Hepatocyte (in vitro differentiated cells): ENCODE data around the gene LSM14A. TPM values are rescaled to one million over a fixed set of nuclear protein-coding genes. Genes with fewer than 3 reads are reported as not detected.

ENCODE experiments used
- DNase-seq: peaks from one replicate; pipeline ENCODE4 v3.0.0-alpha.2; 2016; ENCODE audit warnings: low spot score
- H2AFZ ChIP-seq: fragments of 200-600 bp; sonication (generic); 2 replicates; pipeline ENCODE4 v1.6.0; 2016; ENCODE audit warnings: antibody characterized with exemption, mild to moderate bottlenecking
- H3K27ac ChIP-seq: fragments of 200-600 bp; sonication (generic); 2 replicates; pipeline ENCODE4 v1.5.1; 2016; ENCODE audit warnings: mild to moderate bottlenecking
- H3K27me3 ChIP-seq: fragments of 200-600 bp; sonication (generic); 2 replicates; pipeline ENCODE4 v1.6.1; 2016
- H3K36me3 ChIP-seq: fragments of 200-600 bp; sonication (generic); replicated peaks from 2 replicates; pipeline ENCODE4 v1.5.1; 2016; ENCODE audit warnings: low read depth; ENCODE audit not compliant: insufficient read depth
- H3K4me1 ChIP-seq: fragments of 200-600 bp; sonication (generic); 2 replicates; pipeline ENCODE4 v1.5.1; 2016; ENCODE audit warnings: mild to moderate bottlenecking, moderate library complexity; ENCODE audit not compliant: insufficient read depth
- H3K4me2 ChIP-seq: fragments of 200-600 bp; sonication (generic); 2 replicates; pipeline ENCODE4 v1.6.0; 2016
- H3K4me3 ChIP-seq: fragments of 200-600 bp; sonication (generic); 2 replicates; pipeline ENCODE4 v1.5.1; 2016; ENCODE audit warnings: mild to moderate bottlenecking
- H3K79me2 ChIP-seq: fragments of 200-600 bp; sonication (generic); 2 replicates; pipeline ENCODE4 v1.6.0; 2017; ENCODE audit warnings: mild to moderate bottlenecking
- H3K9me2 ChIP-seq: fragments of 200-600 bp; sonication (generic); replicated peaks from 2 replicates; pipeline ENCODE4 v1.6.0; 2017; ENCODE audit warnings: mild to moderate bottlenecking; ENCODE audit not compliant: insufficient read depth
- H3K9me3 ChIP-seq: fragments of 200-600 bp; sonication (generic); 2 replicates; pipeline ENCODE4 v1.5.1; 2016; ENCODE audit warnings: low read depth, mild to moderate bottlenecking
- H4K20me1 ChIP-seq: fragments of 200-600 bp; sonication (generic); 2 replicates; pipeline ENCODE4 v1.6.0; 2016; ENCODE audit warnings: mild to moderate bottlenecking; ENCODE audit not compliant: insufficient read depth, poor library complexity, severe bottlenecking
- EZH2 ChIP-seq: fragments of 200-600 bp; sonication (generic); IDR thresholded peaks from 2 replicates; pipeline ENCODE4 v1.6.1; 2016; ENCODE audit warnings: antibody characterized with exemption, mild to moderate bottlenecking, borderline replicate concordance
- EZH2phosphoT487 ChIP-seq: fragments of 200-600 bp; sonication (generic); IDR thresholded peaks from one replicate; pipeline ENCODE4 v1.6.1; 2018; ENCODE audit warnings: antibody characterized with exemption, mild to moderate bottlenecking, low read depth, moderate library complexity; ENCODE audit not compliant: unreplicated experiment, severe bottlenecking
- WGBS: methylation state at CpG from one replicate; pipeline ENCODE4 v1.1.6; 2016; ENCODE audit warnings: low lambda C conversion rate; ENCODE audit errors: missing lambda C conversion rate; 5-methylcytosine and 5-hydroxymethylcytosine counted together
- polyA plus RNA-seq: library from polyadenylated mRNA; unstranded; fragments of >200 nt; fragmentation: Nextera tagmentation; extraction: Ambion mirVana; gene quantifications from 2 replicates; pipeline ENCODE4 v1.2.1, GENCODE V29; 2016
- total RNA-seq: library from RNA; depleted of rRNA; stranded (reverse); fragments of >200 nt; gene quantifications from 2 replicates; pipeline ENCODE4 v1.2.3, GENCODE V29; 2014
- TF ChIP-seq, protein P1 (sequence below): fragments of 200-600 bp; sonication (generic); IDR thresholded peaks from 2 replicates; pipeline ENCODE4 v1.5.1; 2016; ENCODE audit warnings: antibody characterized with exemption, mild to moderate bottlenecking; ENCODE audit not compliant: poor library complexity

LSM14A gene
- total and polyA plus RNA-seq, 2 experiments from 2014 or later, result 64.7 to 96.5 TPM

GRCh38 chr19:34182125-34182524 is 9.8 kb downstream of the LSM14A start:
- no peak for DNase-seq
- Histone ChIP-seq H3K4me1 (peaks cover 34% of the 10 kb centered on the region), H3K36me3 (no peaks in the 10 kb centered on the region), H4K20me1 (peaks cover 100% of the 10 kb centered on the region), H3K9me2 (no peaks in the 10 kb centered on the region), H3K9me3 (no peaks in the 10 kb centered on the region), H3K79me2 (peaks cover 100% of the 10 kb centered on the region), H2AFZ (no peak overlapping the region), H3K27me3 (no peaks in the 10 kb centered on the region), H3K27ac (no peak overlapping the region), H3K4me3 (no peak overlapping the region), H3K4me2 (no peak overlapping the region)
- TF ChIP-seq, protein P1, sequence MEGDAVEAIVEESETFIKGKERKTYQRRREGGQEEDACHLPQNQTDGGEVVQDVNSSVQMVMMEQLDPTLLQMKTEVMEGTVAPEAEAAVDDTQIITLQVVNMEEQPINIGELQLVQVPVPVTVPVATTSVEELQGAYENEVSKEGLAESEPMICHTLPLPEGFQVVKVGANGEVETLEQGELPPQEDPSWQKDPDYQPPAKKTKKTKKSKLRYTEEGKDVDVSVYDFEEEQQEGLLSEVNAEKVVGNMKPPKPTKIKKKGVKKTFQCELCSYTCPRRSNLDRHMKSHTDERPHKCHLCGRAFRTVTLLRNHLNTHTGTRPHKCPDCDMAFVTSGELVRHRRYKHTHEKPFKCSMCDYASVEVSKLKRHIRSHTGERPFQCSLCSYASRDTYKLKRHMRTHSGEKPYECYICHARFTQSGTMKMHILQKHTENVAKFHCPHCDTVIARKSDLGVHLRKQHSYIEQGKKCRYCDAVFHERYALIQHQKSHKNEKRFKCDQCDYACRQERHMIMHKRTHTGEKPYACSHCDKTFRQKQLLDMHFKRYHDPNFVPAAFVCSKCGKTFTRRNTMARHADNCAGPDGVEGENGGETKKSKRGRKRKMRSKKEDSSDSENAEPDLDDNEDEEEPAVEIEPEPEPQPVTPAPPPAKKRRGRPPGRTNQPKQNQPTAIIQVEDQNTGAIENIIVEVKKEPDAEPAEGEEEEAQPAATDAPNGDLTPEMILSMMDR, result no peak
- TF ChIP-seq EZH2 (no peak), EZH2phosphoT487 (no peak)

DNA sequence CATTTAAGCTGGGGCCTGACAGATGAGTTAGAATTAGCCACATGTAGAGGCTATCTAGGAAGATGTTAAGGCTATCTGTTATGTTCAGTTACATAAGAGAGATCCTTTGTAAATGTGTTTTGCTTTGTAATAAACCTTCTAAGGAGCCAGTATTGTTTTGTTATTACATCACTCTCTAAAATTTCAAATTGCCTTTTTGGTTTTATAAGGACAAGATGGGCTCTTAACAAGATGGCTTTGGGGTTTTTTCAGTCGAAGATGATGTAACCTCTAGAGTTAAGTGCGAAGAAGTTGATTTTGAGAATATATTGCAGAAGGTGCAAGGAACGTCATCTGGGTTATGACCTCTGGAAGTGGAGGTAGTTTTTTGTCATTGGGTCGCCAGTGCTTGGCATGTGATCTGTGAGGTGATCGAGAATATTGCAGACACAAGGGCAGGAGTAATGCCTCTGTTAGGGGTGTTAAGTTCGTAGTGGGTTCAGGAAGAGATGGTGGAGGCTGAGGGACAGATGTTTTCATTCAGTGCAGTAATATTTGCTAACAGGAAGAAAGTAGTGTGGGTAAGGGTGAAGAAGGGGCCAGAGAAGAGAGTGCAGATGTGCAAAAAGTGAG is 12.7 kb downstream of the LSM14A start:
- H3K27me3 ChIP-seq, result no peaks in the 10 kb centered on the region
- no peaks in the 10 kb centered on the region for H3K9me2 ChIP-seq
- H3K4me1 ChIP-seq, result peaks cover 20% of the 10 kb centered on the region
- TF ChIP-seq EZH2phosphoT487 (no peak), EZH2 (no peak)
- TF ChIP-seq, protein P1, result no peak
- peaks cover 100% of the 10 kb centered on the region for H3K79me2 ChIP-seq
- H3K27ac ChIP-seq, result no peak overlapping the region
- H3K36me3 ChIP-seq, result no peaks in the 10 kb centered on the region
- H2AFZ ChIP-seq, result no peak overlapping the region
- H4K20me1 ChIP-seq, result peaks cover 100% of the 10 kb centered on the region
- 77% methylated on average over 6 of the region's 6 CpGs for WGBS
- H3K9me3 ChIP-seq, result no peaks in the 10 kb centered on the region
- no peak overlapping the region for H3K4me2 ChIP-seq
- no peak overlapping the region for H3K4me3 ChIP-seq
- DNase-seq, result no peak

- no peak overlapping the region for H3K27ac ChIP-seq
- 91% methylated on average over 2 of the region's 2 CpGs for WGBS
- H3K4me3 ChIP-seq, result no peak overlapping the region
- no peak overlapping the region for H2AFZ ChIP-seq
- TF ChIP-seq, protein P1, result no peak
- TF ChIP-seq EZH2phosphoT487 (no peak), EZH2 (no peak)
- no peaks in the 10 kb centered on the region for H3K36me3 ChIP-seq
- H3K27me3 ChIP-seq, result no peaks in the 10 kb centered on the region
- H3K79me2 ChIP-seq, result peaks cover 100% of the 10 kb centered on the region
- H4K20me1 ChIP-seq, result peaks cover 100% of the 10 kb centered on the region
- no peak for DNase-seq
- peaks cover 28% of the 10 kb centered on the region for H3K4me1 ChIP-seq
- H3K4me2 ChIP-seq, result no peak overlapping the region
- no peaks in the 10 kb centered on the region for H3K9me2 ChIP-seq
- no peaks in the 10 kb centered on the region for H3K9me3 ChIP-seq
These were observed 13.9 kb downstream of the LSM14A start for GRCh38 chr19:34186205-34186604.

- over 99% methylated on average over 8 of the region's 8 CpGs for WGBS
- H3K4me1 ChIP-seq, result peaks cover 28% of the 10 kb centered on the region
- H2AFZ ChIP-seq, result no peak overlapping the region
- no peak for TF ChIP-seq EZH2phosphoT487
- TF ChIP-seq, protein P1, result no peak
- no peak for TF ChIP-seq EZH2
- no peaks in the 10 kb centered on the region for H3K36me3 ChIP-seq
- H4K20me1 ChIP-seq, result peaks cover 100% of the 10 kb centered on the region
- no peaks in the 10 kb centered on the region for H3K27me3 ChIP-seq
- no peaks in the 10 kb centered on the region for H3K9me3 ChIP-seq
- no peaks in the 10 kb centered on the region for H3K9me2 ChIP-seq
- peaks cover 100% of the 10 kb centered on the region for H3K79me2 ChIP-seq
- DNase-seq, result no peak
- no peak overlapping the region for H3K4me3 ChIP-seq
- H3K4me2 ChIP-seq, result no peak overlapping the region
- no peak overlapping the region for H3K27ac ChIP-seq
These were observed 14.7 kb downstream of the LSM14A start for GRCh38 chr19:34187011-34187410.
